ENCODE results near the gene OSBP2.
A peak's percentile ranks its signal among the peaks of the same experiment; 100 is the strongest.
"Not testable (repeated sequence)": the region's sequence is repeated elsewhere in the genome, so short reads cannot be mapped to it uniquely, and the experiment has no call there.

The OSBP2 gene

DNA sequence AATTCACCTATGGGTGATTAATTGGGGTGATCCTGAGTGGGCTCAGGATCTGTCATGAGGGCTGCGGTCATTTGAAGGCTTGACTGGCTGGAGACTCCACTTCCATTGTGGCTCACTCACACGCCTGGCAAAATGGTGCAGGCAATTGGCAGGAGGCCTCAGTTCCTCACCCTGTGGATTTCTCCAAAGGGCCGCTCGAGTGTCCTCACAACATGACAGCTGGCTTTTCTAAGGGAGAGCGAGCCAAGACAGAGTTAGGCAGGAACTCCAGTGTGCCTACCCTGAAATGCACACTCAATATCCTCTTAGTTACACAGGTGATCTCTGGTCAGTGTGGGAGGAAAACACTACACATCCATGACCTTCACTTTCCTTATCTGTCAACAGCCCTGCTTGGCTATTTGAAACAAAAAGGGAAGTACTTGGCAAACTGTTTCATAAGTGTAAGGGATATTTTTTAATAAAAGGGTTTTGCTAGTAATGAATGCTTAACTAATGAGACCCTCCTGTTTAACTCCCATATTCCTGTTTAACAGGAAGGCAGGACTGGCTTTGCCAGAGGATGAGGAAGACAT lies 25.7 kb downstream of the OSBP2 start:
- no peak for DNase-seq

DNA sequence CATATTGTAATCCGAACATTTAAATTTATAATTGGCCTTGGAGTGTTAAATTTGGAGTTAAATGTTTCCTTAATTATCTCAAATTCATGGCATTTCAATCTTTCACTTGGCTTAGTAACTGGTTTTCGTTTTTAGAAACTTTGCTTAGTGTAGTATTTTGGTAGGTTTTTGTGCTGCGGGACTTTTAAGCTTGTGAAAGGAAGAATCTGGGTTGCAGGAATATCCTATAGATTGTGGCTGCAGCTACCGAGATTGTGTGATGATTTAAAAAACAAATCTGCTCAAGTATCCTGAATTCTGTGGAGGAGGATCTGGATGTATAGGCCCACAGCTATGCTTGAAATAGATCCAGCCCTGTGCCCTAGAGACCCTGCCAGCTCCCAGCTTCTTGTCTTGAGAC lies 27.1 kb downstream of the OSBP2 start:
- DNase-seq = no peak

DNA sequence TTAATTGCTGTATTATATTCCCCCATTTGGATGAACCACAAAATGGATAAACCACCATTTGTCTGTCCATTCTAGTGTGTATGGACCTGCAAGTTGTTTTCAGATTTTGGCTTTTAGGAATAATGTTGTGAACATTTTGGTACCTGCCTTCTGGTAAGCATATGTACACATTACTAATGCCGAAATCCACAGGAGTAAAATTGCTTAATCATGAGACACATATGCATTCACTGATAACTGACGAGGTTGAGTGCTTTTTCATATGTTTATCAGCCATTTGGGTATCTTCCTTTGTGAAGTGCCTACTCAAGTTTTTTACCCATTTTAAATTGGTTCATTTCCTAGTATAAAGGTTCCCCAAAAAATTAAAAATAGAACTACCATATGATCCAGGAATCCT lies 34.2 kb downstream of the OSBP2 start:
- no peak for DNase-seq

DNA sequence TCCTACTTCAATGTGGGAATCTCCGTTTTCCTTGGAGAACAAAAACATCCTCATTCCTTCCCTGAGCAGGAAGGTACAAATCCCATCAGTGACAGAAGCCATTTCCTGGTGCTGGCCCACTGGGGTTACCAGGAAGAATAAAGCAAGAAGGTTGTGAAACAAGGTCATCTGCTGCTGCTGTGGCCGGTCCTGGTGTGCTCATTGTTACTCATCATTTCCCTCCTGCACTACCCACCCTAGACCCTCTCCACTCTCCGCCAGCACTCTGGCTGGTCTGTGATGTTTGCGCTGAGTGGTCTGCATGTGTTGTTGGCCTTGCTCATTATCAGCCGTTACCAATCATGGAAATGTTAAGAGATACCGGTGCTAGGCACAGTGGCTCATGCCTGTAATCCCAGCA lies 37.0 kb downstream of the OSBP2 start:
- DNase-seq = no peak

DNA sequence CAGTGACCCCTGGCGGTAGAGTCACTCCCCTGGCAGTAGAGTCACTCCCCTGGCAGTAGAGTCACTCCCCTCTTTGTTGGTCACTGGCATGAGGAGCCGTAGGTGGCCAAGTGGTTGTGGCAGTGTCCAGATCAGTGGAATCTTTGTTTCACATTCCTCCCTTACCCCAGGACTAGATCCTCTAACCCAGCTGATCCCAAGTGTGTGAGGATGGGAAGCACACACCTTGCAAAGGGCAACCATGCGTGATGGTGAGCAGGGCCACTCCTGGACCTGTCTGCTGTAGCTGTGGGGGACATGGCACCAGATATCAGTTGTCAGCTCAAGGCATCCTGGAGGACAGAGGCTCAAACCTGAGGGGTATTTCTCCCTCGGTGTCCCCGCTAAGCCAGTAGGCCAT lies 37.8 kb downstream of the OSBP2 start:
- DNase-seq = no peak

DNA sequence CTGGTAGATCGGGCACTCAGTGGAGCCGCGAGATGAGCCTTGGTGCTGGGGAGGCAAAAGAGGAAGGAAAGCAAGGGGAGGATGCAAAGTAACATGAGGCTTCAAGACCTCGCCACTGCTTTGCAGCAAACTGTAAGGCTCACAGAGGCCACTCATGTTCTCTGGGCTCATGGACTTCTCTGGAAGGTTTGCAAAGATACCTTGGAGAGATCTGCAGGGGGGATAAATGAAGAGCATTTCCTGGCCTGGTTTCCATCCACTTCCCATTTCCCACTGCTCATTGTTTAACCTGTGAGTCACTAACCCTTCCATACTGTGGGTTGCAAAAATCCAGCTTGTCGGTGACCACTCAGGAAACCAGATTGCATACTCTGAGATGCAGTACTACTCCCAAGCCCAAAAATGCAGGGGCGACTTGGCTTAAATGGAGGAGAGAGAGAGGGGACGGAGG lies 38.5 kb downstream of the OSBP2 start:
- no peak for DNase-seq

DNA sequence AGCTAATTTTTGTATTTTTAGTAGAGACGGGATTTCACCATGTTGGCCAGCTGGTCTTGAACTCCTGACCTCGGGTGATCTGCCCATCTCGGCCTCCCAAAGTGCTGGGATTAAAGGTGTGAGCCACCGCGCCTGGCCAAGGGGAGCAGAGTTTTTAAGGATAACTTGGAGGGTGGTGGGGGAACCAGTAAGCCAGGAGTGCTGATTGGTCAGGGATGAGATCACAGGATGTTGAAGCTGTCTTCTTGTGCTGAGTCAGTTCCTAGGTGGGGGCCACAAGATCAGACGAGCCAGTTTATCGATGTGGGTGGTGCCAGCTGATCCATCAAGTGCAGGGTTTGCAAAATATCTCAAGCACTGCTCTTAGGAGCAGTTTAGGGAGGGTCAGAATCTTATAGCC lies 45.3 kb downstream of the OSBP2 start:
- not testable (repeated sequence) for DNase-seq

DNA sequence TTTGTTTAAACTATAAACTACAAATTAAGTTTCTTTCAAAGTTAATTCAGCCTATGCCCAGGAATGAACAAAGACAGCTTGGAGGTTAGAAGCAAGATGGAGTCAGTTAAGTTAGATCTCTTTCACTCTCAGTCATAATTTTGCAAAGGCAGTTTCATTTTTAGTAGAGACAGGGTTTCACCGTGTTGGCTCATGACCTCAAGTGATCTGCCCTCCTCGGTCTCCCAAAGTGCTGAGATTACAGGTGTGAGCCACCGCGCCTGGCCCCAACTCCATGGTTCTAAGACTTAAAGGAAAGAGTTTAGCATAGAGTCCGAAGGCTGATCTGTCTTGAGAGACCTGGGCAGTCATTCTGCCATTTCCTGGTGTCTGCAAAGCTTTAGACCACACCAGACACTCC lies 45.8 kb downstream of the OSBP2 start:
- DNase-seq = not testable (repeated sequence)

DNA sequence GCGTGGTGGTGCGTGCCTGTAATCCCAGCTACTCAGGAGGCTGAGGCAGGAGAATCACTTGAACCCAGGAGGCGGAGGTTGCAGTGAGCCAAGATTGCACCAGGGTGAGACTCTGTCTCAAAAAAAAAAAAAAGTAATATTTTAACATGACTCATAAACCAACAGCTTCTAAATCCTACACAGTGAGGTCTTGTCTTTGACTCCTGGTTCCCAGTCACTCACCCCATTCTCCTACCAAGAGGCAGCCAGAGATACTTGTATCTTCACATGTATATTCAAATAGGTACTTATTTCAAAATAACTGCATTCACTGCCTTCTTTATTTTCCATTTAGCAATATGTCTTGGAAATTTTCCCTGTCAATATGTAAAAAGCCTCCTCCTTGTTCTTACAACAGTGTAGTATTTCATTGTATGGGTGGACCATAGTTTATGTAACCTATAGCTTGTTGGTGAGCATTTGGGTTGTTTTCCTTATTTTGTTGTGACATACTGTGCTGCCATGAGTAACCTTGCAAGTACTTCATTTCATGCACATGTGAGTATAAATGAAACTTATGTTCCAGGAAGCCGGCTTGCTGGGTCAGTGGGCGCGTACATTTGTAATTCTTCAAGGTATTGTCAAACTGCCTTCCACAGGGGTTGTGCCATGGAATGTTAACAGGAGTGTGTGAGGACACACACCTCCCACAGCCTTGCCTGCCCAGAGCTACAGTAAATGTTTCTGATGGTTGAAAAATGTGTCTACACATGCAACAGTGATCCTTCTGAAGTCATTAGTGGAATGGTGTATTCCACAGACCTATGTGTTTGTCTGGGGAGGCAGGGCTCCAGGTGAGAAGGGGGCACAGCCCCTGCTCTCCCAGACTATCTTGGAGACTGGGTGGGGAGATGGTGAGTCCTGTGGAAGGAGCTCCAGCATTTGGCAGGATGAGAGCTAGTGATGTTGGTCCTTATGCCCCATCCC lies 47.9 kb downstream of the OSBP2 start:
- DNase-seq = no peak

DNA sequence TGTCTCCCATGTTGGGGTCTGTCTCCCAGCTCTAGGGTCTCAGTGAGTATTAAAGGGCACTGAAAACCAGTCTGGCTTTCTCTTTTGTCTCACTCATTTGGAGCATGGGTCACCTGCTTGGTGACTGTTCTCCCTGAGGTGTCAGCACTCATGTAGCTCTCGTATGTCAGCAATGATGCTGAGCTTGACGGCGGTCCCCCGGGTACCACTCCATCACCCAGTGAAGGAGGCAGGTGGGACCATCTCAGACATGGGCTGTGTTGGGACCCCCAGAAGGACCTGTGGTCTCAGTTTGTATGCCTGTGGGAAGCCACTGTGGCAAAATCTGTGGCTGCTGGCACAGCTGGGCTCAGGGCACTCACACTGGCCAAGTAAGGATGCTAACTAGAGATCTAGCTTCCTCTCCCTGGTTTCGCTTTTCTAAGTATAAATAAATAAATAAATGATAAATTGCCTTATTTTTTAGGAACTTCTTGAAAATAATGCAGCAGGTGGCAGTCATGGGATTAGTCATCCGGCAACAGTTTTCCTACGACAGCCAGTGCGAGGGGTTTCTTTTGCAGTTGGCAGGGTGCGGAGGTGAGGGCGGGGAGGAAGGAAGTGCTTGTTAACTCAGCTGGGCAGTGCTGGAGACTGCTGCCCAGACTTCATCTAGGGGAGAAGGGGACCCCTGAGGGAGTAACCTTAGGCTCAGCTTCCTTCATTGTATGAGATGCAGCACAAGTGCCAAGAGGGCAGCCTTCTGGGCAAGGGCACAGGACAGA lies 48.8 kb downstream of the OSBP2 start:
- no peak for DNase-seq

DNA sequence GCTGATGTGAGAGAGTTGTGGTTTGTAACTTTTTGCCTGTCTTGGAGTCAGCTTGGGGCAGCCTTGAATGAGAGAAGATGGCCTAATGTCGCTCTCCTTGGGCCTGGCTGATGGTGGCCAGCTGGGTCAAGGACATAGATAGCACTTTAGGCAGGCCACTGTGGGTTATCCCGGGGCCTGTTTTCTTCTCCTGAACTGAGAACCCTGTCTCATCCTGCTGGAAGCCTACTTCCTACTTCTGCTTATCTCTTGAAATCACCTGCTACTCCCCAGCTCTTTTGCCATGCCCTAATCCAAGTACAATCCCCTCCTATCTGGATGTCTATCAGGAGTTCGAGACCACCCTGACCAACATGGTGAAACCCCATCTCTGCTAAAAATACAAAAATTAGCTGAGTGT lies 49.5 kb downstream of the OSBP2 start:
- DNase-seq = no peak

DNA sequence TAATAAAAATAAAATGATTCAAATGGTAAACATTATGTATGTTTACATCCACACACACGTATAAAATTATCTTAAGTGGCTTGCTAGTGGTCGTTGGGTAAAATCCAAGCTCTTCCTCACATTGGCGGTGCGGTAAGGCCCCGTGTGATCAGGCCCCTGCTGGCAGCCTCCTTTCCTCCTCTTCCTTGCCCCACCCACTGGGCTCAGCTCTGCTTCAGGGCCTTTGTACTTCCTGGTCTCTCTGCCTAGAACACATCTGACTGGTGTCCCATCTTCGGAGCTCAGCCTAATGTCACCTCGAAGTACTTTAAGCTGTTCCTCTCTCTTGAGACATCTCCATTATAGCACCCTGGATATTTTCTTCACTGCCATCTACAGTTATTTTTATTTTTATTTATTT lies 52.8 kb downstream of the OSBP2 start:
- DNase-seq = no peak

DNA sequence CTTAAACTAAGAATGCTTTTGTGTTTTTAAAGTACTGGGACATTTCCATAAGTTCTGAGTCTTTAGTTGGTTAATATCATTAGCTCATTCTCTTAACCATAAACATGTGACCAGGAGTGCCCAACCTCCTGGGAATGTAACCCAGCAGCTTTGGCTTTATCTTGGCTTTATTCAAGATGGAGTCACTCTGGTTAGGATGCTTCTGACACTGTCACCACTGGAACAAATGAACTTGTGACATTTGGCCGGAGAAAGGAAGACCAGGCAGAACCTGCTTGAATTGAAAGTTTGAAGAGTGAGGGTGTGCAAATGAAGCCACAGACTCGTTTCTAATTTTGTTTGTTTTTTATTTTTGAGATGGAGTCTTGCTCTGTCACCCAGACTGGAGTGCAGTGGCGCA lies 54.6 kb downstream of the OSBP2 start:
- no peak for DNase-seq

DNA sequence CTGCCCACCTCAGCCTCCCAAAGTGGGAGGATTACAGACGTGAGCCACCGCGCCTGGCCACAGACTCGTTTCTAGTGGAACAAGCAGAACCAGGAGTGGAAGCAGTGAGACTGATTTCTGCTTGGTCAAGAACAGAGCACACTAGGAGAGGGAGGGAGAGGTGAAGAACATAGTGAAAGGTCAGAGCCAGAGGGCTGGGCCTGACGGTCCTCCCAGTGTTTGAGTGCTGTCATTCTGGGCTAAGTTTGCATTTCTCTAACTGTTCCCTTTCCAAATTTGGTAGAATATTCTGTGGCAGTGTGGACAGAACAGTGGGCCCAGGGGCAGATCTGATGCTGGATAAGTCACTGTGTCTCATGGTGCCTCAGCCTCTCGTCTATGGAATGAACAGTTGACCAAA lies 55.2 kb downstream of the OSBP2 start:
- no peak for DNase-seq

DNA sequence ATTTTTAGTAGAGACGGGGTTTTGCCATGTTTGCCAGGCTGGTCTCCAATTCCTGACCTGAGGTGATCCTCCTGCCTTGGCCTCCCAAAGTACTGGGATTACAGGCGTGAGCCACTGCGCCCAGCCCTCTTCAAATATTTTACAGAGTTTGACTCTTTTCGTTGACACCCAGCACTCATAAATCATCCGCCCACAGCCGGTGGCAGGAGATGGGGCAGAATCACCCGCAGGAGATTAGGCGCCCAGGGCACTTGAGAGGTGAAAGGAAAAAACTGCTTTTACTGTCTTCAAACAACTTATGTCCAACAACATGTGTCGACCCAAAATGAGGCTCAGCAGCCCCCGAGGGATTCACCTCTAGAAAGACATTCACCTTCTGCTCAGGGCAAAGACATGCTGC lies 56.9 kb downstream of the OSBP2 start:
- no peak for DNase-seq

DNA sequence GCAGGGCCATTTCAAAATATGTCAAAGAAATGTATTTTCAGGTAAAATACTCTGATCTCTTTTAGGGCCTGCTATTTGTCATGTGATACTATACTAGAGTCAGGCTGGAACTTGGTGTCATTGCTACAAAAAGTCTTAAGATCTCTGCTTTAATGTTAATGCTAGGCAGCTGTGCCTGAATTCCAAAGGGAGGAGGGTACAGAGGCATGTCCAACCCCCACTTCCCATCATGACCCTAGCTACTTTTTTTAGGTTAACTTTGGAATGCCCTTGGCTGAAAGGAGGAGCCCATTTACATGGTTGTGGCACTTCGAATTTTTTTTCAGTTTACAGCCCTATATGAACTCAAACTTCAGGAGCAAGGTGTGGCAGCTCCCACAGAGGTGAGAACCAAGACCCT lies 58.1 kb downstream of the OSBP2 start:
- DNase-seq = no peak

DNA sequence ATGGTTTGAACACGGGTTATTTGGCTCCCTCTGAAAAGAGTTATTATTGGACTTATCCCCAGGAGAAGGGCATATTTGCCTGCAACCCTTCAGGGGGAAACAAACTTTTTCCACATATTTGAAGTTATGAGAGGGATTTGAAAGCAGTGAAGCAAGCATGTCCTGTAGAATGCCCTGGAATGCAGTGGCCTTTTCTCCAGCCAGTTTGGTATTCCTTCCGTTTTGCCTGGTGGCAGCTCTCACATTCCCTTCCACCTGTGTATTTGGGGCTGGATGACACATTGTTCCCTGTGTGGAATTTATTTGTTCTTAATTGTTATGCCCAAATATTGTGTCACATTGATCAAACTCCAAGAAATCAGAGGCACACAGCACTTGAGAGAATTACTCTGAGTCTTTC lies 59.0 kb downstream of the OSBP2 start:
- DNase-seq = no peak

DNA sequence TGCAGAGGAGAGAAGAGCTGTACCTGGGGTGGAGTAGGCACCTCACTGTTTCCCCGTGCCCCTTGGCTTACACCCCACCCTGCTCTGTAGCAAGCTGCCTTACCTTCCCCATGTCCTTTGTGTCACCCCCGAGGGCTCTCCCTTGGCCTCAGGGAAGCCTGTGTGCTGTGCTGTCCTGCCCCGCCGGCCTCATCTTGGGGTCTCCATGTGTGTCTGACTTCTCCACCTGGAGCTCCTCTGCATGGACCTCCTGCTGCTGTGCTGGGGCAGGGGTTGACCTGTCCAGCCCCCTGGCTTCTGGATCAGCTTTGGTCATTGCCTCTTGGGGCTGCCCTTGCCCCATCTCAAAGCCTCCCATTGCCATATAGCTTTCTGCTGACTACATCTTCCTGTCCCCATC lies 59.8 kb downstream of the OSBP2 start:
- DNase-seq = no peak

DNA sequence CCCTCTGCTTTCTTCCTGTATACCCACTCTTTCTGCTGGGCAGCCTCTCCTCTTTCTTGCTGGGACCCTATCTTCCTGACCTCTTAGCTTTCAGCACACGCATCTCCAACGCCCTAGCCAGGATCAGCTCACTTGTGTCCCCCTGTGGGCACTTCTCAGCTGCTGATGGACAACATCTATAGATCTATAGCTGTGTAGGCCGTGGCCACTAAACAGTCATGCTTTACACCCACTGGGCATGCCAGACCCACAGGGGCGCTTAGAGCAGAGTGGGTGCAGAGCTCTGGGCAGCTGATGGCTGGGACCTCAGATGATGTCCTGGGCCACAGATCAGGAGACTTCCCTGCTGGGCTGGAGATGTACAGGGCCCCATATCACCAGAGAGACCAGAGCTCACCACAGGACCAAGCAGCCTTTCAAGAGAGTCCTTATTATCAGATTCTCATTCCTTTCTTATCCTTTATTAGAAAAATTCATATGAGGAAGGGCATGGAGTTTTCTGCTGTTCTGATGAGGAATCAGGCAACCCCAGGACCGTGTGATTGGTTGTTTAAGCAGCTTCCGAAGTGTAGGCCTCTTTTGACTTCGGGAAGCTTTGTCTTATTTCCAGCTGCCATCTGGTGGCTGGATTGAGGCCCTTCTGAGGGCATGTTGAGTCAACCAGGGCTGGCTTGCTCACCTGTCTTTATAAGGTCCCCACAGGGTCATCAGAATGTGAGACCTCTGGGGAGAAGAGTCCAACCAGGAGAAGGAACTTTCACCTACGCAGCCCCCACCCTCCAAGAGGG lies 60.5 kb downstream of the OSBP2 start:
- peak; percentile 38 for DNase-seq

DNA sequence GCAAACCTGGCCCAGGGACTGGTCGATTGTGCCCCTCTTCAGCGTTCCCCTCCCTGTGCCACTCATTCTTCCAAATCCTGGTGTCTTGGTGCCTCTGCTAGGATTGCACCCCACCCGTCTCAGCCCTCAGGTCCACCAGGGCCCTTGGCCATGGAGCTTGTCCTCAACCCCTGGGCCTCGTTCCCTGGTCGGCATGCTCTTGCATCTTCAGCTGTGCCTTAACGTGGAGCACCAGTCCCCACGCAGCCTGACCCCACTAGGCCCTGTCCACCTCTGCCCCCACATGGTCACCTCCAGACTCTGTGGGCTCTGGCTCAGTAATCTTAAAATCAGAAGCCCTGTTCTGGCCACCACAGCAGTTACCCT lies 61.1 kb downstream of the OSBP2 start:
- DNase-seq = no peak

DNA sequence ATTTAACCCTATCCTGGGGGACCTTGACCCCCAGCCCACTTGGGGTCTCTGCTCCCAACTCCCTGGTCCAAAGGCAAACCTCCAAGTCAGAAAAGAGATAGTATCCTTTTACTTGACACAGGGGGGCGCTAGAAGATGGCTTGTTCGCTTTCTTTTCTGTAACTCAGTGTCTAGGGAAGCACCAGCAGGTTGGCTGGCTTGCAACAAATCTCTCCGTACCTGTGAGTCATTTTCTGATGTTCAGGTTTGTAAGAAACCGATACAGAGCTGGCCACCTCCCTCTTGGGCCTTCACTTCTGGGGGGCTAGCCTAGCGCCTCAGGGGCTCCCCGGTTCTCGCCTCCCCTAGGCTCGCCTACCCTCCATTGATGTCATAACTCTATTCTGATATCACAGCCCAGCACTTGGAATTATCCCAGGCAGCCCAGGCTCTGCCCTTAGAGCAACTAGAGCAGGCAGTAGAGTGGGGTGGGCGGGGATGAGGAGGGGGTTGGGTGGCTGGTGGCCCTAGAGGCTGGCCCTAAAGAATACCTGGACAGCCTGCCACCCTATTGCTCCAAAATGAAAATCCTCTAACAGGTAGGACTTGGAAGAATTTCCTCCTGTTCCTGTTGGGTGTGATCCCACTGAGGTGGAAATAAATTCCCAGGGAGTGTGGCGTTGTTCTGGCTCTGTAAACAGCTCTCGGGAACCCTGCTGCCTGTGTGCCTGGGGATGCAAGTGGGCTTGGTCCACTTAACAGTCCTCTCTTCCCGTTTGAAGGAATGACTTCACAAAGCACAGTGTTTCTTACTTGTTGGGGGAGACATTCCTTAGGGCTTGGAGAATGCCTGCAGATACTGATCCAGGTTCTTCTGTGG lies 69.4 kb downstream of the OSBP2 start:
- DNase-seq = peak; percentile 22

DNA sequence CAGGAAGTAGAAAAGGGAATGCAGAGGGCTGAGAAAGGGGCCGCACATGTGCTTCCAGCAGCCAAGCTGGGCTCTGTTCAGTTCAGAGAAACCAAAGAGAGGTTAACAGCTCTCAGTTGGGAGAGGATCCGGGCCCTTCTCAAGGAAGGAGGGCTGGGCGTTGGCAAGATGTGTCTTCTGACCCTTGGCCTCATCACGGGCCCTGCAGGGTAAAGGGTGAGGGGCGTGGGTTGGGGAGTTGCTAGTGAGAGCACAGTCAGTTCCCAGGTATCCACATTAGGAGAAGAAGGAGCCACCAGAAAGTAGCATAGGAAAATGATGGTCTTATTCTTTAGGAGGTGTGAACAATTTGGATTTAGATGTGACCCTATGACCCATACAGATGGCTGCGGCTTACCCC lies 73.0 kb downstream of the OSBP2 start:
- DNase-seq = no peak
